KMS-11 (cell line): ENCODE results near the gene PMPCB.
"Not testable (repeated sequence)": the region's sequence is repeated elsewhere in the genome, so short reads cannot be mapped to it uniquely, and the experiment has no call there.

Source experiments
- H2AFZ ChIP-seq: fragments of 200-600 bp; sonication (generic); 2 replicates; pipeline ENCODE4 v1.6.1; 2016; ENCODE audit warnings: antibody characterized with exemption, mixed run types, low read depth
- H3K27ac ChIP-seq: fragments of 200-600 bp; sonication (generic); 2 replicates; pipeline ENCODE4 v1.6.1; 2016; ENCODE audit warnings: mild to moderate bottlenecking, mixed run types
- H3K27me3 ChIP-seq: fragments of 200-600 bp; sonication (generic); 2 replicates; pipeline ENCODE4 v1.6.1; 2017; ENCODE audit warnings: mild to moderate bottlenecking, low read depth, mixed run types, moderate library complexity; ENCODE audit not compliant: insufficient read depth
- H3K36me3 ChIP-seq: fragments of 200-600 bp; sonication (generic); 2 replicates; pipeline ENCODE4 v1.6.1; 2017; ENCODE audit warnings: mild to moderate bottlenecking, mixed run types; ENCODE audit not compliant: insufficient read depth
- H3K4me1 ChIP-seq: fragments of 200-600 bp; sonication (generic); 2 replicates; pipeline ENCODE4 v1.6.1; 2016; ENCODE audit warnings: mild to moderate bottlenecking, low read depth, mixed run types; ENCODE audit not compliant: poor library complexity, severe bottlenecking
- H3K4me2 ChIP-seq: fragments of 200-600 bp; sonication (generic); 2 replicates; pipeline ENCODE4 v1.7.0; 2016; ENCODE audit warnings: mild to moderate bottlenecking, mixed run types
- H3K4me3 ChIP-seq: fragments of 200-600 bp; sonication (generic); IDR thresholded peaks from 2 replicates; pipeline ENCODE4 v1.6.1; 2017; ENCODE audit warnings: low read depth, low read length, mixed read lengths; ENCODE audit not compliant: insufficient read depth
- H3K79me2 ChIP-seq: fragments of 200-600 bp; sonication (generic); 2 replicates; pipeline ENCODE4 v1.6.1; 2016; ENCODE audit warnings: low read depth, mixed run types; ENCODE audit not compliant: insufficient read depth
- H3K9ac ChIP-seq: fragments of 200-600 bp; sonication (generic); 2 replicates; pipeline ENCODE4 v1.6.1; 2016; ENCODE audit warnings: mild to moderate bottlenecking, mixed run types
- H4K20me1 ChIP-seq: fragments of 200-600 bp; sonication (generic); 2 replicates; pipeline ENCODE4 v1.6.1; 2016; ENCODE audit warnings: mild to moderate bottlenecking, mixed run types; ENCODE audit not compliant: insufficient read depth
- CTCF ChIP-seq: fragments of 200-600 bp; sonication (generic); conservative IDR thresholded peaks from 2 replicates; pipeline ENCODE4 v1.6.1; 2017; ENCODE audit warnings: low read depth, mild to moderate bottlenecking, antibody characterized with exemption, low read length, moderate library complexity, mixed read lengths

The PMPCB gene

GRCh38 chr7:103279963-103280802, 17.1 kb upstream of the PMPCB start:
- Histone ChIP-seq H3K4me3 (peak overlapping the region; percentile 30), H3K4me1 (peaks cover 39% of the 10 kb centered on the region), H3K27ac (peak overlapping the region; percentile 64), H3K9ac (peak overlapping the region; percentile 93), H3K4me2 (peak overlapping the region; percentile 95), H2AFZ (peak overlapping the region; percentile 100)
- H3K27me3 ChIP-seq, H3K36me3 ChIP-seq, H4K20me1 ChIP-seq, H3K79me2 ChIP-seq: not testable (repeated sequence)

GRCh38 chr7:103280803-103281155, 16.5 kb upstream of the PMPCB start:
- H4K20me1 ChIP-seq, H3K27me3 ChIP-seq, H3K79me2 ChIP-seq, H3K36me3 ChIP-seq, H3K4me3 ChIP-seq: not testable (repeated sequence)
- peak overlapping the region; percentile 64; the same call in 1 of the 2 replicates for H3K27ac ChIP-seq
- peaks cover 37% of the 10 kb centered on the region for H3K4me1 ChIP-seq
- H3K4me2 ChIP-seq = peak overlapping the region; percentile 95
- peak overlapping the region; percentile 93 for H3K9ac ChIP-seq
- H2AFZ ChIP-seq = peak overlapping the region; percentile 100

GRCh38 chr7:103282802-103283427, 14.3 kb upstream of the PMPCB start:
- not testable (repeated sequence) for H3K27me3 ChIP-seq, H3K79me2 ChIP-seq, H3K9ac ChIP-seq, H3K27ac ChIP-seq, H3K4me3 ChIP-seq, H3K36me3 ChIP-seq, H3K4me2 ChIP-seq, H2AFZ ChIP-seq, H4K20me1 ChIP-seq
- TF ChIP-seq CTCF = peak; percentile 34; the same call in 1 of the 2 replicates
- peaks cover 15% of the 10 kb centered on the region for H3K4me1 ChIP-seq

GRCh38 chr7:103292122-103292521, 5.1 kb upstream of the PMPCB start:
- H3K9ac ChIP-seq = no peak overlapping the region
- no peaks in the 10 kb centered on the region for H4K20me1 ChIP-seq
- no peak for TF ChIP-seq CTCF
- H3K4me2 ChIP-seq = no peak overlapping the region
- H3K27me3 ChIP-seq = no peaks in the 10 kb centered on the region
- no peak overlapping the region for H3K27ac ChIP-seq
- H3K4me3 ChIP-seq = no peak overlapping the region
- no peak overlapping the region for H2AFZ ChIP-seq
- no peaks in the 10 kb centered on the region for H3K36me3 ChIP-seq
- no peaks in the 10 kb centered on the region for H3K79me2 ChIP-seq
- H3K4me1 ChIP-seq = peaks cover 9% of the 10 kb centered on the region

GRCh38 chr7:103293526-103293925, 3.7 kb upstream of the PMPCB start:
- Histone ChIP-seq H3K9ac (no peak overlapping the region), H3K36me3 (no peaks in the 10 kb centered on the region), H2AFZ (no peak overlapping the region), H4K20me1 (0 out of 2 replicates have a peak, but pooled peaks cover 1% of the 10 kb centered on the region), H3K4me3 (no peak overlapping the region), H3K4me1 (peaks cover 12% of the 10 kb centered on the region), H3K79me2 (peaks cover 11% of the 10 kb centered on the region), H3K27ac (no peak overlapping the region), H3K4me2 (no peak overlapping the region), H3K27me3 (no peaks in the 10 kb centered on the region)
- no peak for TF ChIP-seq CTCF
